Prostate gland (tissue), 2 donors: ENCODE results near the gene SH3PXD2A. TPM values are rescaled to one million over a fixed set of nuclear protein-coding genes. Genes with fewer than 3 reads are reported as not detected.

Experiments
- DNase-seq: peaks from one replicate; pipeline ENCODE4 v3.0.0-alpha.2; 2019; ENCODE audit warnings: low spot score
- H3K27ac ChIP-seq, 2 donors: fragments of 200-600 bp; sonication (generic); 2 replicates each; pipeline ENCODE4 v1.5.1; 2017 to 2019
- H3K27me3 ChIP-seq: fragments of 200-600 bp; sonication (generic); replicated peaks from 2 replicates; pipeline ENCODE4 v1.5.1; 2019; ENCODE audit not compliant: insufficient read depth
- H3K36me3 ChIP-seq, 2 donors: fragments of 200-600 bp; sonication (generic); 1 replicate in 1 of 2; 2 replicates in 1 of 2; pipeline versions ENCODE4 v1.5.1 to v1.8.1; 2017 to 2019
- H3K4me1 ChIP-seq: fragments of 200-600 bp; sonication (generic); replicated peaks from 2 replicates; pipeline ENCODE4 v1.5.1; 2019
- H3K4me3 ChIP-seq, 2 donors: fragments of 200-600 bp; sonication (generic); 2 replicates each; pipeline ENCODE4 v1.5.1; 2017 to 2019
- H3K9me3 ChIP-seq: fragments of 200-600 bp; sonication (generic); 2 replicates; pipeline ENCODE4 v1.5.1; 2017
- POLR2A ChIP-seq: fragments of 450-650 bp; IDR thresholded peaks from one replicate; pipeline ENCODE4 v1.6.1; 2016; ENCODE audit warnings: antibody characterized with exemption, mild to moderate bottlenecking
- POLR2AphosphoS5 ChIP-seq: sonication (generic); formaldehyde crosslinking; IDR thresholded peaks from one replicate; pipeline ENCODE4 v1.6.1; 2017; ENCODE audit warnings: antibody characterized with exemption
- WGBS: methylation state at CpG from one replicate; pipeline ENCODE4 v1.1.5; 2018; 5-methylcytosine and 5-hydroxymethylcytosine counted together
- intact Hi-C: fragments of 100-400 bp; cut with DNase I; formaldehyde crosslinking; loops from one replicate; pipeline ENCODE4 v1.14.2; 2022
- total RNA-seq, 2 donors: library from RNA; depleted of rRNA; stranded (reverse); fragments of >200 nt; gene quantifications; one replicate each; pipeline ENCODE4 v1.1.0, GENCODE V29; 2016
- TF ChIP-seq, protein P1 (sequence below), 4 experiments: fragments of 200-600 bp in 2 of 4; fragments of 450-650 bp in 2 of 4; sonication (generic) in 2 of 4; IDR thresholded peaks; 1 replicate in 3 of 4; 2 replicates in 1 of 4; pipeline ENCODE4 v1.5.1; 2016 to 2019; ENCODE audit warnings: antibody characterized with exemption in 4 of 4, mild to moderate bottlenecking in 2 of 4, moderate library complexity in 2 of 4

The SH3PXD2A gene
- total RNA-seq, 2 donors from 2014 or later = 14.2 to 26.4 TPM

DNA sequence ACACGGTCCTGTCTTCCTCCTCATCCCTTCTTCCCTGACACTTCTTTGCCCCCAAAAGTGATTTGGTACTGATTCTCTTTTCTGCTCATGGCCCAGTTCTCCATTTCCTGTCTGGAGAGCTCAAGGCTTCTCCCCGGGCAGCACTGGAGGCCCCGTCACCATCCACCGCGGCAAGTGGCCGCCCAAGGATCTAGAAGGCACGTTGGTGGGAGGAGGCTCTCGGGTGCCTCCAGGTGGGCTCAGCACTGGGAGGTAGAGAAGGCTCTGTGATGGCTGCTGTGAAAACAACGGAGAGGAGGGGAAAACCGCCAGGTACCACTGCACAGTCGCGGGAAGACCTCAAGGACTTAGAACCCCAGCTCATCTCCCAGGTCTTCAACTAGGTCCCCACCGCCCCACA lies 227.5 kb downstream of the SH3PXD2A start:
- DNase-seq = no peak
- H3K9me3 ChIP-seq = no peaks in the 10 kb centered on the region
- H3K27me3 ChIP-seq = no peaks in the 10 kb centered on the region
- no peak overlapping the region for H3K4me3 ChIP-seq
- no peaks in the 10 kb centered on the region for H3K4me1 ChIP-seq
- H3K27ac ChIP-seq = no peak overlapping the region
- TF ChIP-seq, protein P1, sequence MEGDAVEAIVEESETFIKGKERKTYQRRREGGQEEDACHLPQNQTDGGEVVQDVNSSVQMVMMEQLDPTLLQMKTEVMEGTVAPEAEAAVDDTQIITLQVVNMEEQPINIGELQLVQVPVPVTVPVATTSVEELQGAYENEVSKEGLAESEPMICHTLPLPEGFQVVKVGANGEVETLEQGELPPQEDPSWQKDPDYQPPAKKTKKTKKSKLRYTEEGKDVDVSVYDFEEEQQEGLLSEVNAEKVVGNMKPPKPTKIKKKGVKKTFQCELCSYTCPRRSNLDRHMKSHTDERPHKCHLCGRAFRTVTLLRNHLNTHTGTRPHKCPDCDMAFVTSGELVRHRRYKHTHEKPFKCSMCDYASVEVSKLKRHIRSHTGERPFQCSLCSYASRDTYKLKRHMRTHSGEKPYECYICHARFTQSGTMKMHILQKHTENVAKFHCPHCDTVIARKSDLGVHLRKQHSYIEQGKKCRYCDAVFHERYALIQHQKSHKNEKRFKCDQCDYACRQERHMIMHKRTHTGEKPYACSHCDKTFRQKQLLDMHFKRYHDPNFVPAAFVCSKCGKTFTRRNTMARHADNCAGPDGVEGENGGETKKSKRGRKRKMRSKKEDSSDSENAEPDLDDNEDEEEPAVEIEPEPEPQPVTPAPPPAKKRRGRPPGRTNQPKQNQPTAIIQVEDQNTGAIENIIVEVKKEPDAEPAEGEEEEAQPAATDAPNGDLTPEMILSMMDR (IDR thresholded peaks at IDR 0.05) = no peak
- TF ChIP-seq POLR2AphosphoS5 (no peak), POLR2A (no peak)
- H3K36me3 ChIP-seq = peaks cover 0 to 6% of the 10 kb centered on the region in 2 donors
- intact Hi-C loops = no loop called here
- WGBS = 92% methylated on average over 13 of the region's 13 CpGs

DNA sequence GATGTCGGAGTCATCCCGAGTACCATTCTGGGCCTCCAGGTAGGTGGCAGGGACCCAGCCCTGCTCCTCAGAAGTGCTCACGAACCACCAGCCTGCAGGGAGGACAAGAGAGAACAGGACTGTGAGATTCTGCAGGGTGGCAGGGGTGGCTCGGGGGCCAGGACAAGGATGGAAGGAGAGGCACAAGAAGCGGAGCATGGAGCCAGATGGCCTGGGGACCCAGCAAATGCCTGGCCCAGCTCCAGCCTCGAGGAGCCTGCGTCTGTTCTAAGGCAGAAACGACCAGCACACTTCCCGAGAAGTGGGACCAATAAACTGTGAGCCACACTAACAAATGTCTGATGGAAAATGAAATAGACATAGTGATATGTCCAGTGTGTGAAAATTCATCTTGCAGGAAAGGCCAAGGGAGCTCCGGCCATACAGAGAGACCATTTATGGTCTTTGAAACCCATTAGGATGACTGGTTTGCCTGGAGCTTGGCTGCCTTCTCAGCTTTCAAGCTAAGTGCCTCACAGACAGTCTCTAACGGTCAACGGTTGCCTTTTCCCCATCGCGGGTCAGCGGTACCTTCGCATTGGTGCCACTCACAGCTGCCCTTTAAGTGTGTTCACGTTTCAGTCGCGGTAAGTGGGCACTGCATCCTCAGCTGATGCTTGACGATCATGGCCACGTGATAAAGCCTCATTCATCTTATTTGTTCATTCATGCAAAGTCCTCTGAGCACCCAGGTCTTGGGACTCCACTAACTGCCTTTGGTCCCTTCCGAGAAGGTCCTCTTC lies 228.1 kb downstream of the SH3PXD2A start:
- H3K36me3 ChIP-seq = peaks cover 0 to 6% of the 10 kb centered on the region in 2 donors
- TF ChIP-seq, protein P1 (IDR thresholded peaks at IDR 0.05) = no peak
- TF ChIP-seq POLR2A = no peak
- TF ChIP-seq POLR2AphosphoS5 = no peak

DNA sequence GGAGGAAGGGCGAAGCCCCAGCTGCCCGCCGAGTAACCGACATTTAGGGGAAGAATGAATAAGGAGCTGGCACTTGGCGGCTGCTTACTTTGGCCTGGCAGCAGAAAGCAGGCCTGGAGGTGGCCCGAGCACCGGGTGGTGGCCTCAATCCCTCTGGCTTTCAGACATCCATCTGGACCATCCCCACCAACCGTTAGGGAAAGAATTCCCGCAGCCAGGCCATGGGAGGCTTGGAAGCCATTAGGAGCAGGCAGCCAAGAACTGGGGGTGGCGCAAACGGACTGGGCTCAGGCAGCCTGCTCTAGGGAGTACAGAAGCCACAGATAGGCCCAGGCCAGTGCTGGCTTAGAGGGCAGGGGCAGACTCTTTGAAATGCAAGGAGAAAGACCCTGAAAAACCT lies 229.2 kb downstream of the SH3PXD2A start:
- intact Hi-C loops = no loop called here
- H3K9me3 ChIP-seq = no peaks in the 10 kb centered on the region
- H3K4me1 ChIP-seq = no peaks in the 10 kb centered on the region
- H3K36me3 ChIP-seq = peaks cover 0 to 6% of the 10 kb centered on the region in 2 donors
- H3K27me3 ChIP-seq = no peaks in the 10 kb centered on the region
- DNase-seq = no peak
- TF ChIP-seq POLR2A = no peak
- no peak for TF ChIP-seq POLR2AphosphoS5
- TF ChIP-seq, protein P1 (IDR thresholded peaks at IDR 0.05) = no peak
- no peak overlapping the region for H3K4me3 ChIP-seq
- no peak overlapping the region for H3K27ac ChIP-seq
- 82% methylated on average over 11 of the region's 11 CpGs for WGBS

More for the DNA sequence above, 228.1 kb downstream of the SH3PXD2A start:
- Histone ChIP-seq H3K27ac (no peak overlapping the region), H3K9me3 (no peaks in the 10 kb centered on the region), H3K27me3 (no peaks in the 10 kb centered on the region), H3K4me3 (no peak overlapping the region), H3K4me1 (no peaks in the 10 kb centered on the region)
- intact Hi-C loops = no loop called here
- no peak for DNase-seq
- WGBS = 72% methylated on average over 22 of the region's 22 CpGs

DNA sequence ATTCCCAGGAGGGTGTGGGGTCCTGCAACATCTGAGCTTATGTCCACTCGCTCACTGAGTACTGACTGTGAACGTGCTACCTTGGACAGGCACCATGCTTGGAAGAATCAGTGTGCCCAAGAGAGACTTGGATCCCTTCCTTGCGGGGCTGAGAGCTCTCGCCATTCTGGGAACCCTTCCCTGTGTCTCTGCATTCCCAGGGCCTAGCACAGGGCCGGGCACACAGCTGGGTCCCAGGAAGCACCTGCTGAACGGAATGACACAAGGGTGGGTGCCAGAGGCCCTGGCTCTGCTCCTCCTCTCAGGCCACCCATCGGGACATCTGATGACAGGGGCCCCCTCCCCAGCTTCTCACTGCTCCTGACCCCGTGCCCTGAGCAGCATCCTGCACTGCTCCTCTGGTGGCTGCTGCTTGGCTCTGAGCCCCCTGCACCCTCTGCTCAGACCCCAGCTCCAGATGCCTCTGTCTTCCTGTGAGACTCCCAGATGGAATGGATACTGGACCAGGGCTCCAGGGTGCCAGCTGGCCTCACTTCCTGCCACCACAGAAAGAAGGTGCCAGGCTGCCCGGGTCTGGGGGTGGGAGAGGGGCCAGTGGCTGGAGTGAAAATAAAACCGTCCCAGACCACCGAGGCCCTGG lies 232.3 kb downstream of the SH3PXD2A start:
- intact Hi-C loops = no loop called here
- 73% methylated on average over 11 of the region's 11 CpGs for WGBS
- Histone ChIP-seq H3K9me3 (no peaks in the 10 kb centered on the region), H3K4me3 (no peak overlapping the region), H3K4me1 (no peaks in the 10 kb centered on the region), H3K27me3 (no peaks in the 10 kb centered on the region), H3K27ac (no peak overlapping the region), H3K36me3 (peaks cover 0 to 6% of the 10 kb centered on the region in 2 donors)
- TF ChIP-seq, protein P1 (IDR thresholded peaks at IDR 0.05) = no peak
- TF ChIP-seq POLR2AphosphoS5 = no peak
- no peak for TF ChIP-seq POLR2A
- DNase-seq = no peak
